Stimulated activated CD4-positive, alpha-beta T cell treated with anti-CD3 and anti-CD28 coated beads, TNF-alpha, amount 100 ng/mL, for 4 hours (primary cell): ENCODE data around the gene TENM4.

ENCODE experiments used
- DNase-seq, 3 experiments: peaks; one replicate each; pipeline ENCODE4 v3.0.0-alpha.2; 2020; ENCODE audit warnings: low read depth in 3 of 3

TENM4 gene

DNA sequence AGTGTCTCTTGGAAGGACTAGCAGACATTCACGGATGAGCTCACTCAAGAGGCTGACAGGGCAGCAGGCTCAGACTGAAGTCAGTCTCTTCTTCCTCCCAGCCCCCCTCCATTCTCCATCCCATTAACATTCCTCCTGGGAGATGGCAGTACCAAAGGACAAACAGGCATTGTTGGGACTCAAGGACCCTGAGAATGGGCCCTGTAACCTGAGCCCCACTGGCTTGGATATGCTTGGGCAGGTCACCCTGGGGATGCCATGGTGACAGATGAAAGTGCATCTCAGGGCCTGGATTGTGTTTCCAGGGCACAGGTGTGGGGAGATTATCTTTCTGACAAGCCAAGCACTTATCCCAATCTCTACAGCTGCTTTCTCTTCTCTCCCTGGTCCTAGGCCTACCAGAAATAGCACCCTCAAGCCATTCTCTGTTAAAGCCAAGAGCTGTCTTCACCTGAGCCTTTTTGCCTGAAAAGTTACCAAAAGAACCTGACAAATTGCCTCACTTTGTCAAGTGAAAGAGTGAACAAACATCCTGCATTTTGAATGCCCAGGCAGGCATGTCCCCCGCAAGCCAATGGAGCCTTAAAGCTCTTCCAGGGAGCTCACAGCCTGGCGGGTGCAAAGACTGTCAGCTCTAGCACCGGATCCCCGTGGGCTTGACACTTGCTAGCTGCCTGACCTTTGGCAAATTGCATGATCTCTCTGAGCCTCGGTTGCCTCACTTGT, 500.2 kb downstream of the TENM4 start:
- no peak for DNase-seq

DNA sequence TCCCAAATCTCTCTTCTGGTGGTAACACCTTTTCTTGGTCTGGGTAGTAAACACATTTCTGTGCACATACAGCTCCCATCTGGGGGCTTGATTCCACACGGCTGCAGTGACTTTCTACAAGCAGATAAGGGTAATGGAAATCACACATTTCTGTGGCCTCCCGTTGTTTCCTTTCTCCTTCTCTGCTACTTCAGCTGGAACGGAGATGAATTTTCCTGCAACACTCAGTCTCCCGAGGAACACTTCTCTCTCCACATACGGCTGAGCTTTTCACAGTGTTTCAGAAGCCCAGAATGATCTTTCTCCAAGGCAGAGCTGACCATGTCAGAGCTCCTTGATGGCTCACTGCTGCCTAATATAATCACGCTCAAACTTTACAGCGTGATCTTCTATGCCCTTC, 501.9 kb downstream of the TENM4 start:
- no peak for DNase-seq

DNA sequence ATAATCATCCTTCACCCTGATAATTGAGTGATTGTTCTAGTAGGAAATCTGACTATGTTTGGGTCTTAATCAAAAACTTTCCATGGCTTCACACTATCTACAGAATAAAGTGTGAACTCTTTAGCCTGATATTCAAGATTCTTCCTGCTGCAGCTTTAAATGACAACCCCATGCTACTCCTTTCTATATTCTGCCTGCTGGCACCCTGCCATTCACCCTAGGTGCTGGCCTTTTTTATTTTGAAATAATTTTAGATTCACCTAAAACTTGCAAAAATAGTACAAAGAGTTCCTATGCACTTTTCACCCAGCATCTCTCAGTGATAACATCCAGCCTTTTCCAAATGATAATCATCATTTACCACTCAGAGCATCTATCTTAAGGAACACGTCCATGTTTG, 502.8 kb downstream of the TENM4 start:
- DNase-seq: no peak

DNA sequence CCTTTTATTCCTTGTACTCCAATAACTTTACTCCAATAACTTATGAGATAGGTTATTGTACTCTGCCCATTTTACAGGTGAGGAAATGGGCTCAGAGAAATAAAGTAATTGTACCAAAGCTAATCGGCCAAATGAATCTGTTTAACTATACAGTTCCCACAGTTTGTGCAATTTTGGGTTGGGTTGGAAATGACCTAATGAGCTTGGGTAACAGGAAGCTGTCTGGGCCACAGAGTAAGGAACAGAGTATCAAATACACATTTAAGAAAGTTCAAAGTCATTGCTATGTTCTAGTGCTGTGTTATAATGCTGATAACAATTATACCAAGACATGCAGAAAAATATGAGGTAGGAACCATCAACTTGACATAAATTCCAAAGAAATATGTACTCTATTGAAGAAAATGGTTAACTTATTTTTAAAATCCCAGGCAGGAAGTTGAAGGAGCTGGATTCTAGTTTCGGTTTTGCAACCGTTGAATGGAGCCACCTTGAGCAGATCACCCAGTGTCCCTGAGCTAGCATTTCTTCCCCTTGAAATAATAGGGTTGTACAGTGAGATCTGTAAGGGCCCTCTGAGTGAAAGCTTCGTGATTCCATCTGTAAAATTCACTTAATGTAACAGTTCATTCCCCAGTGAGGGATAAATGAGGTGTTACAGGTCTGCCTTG, 505.3 kb downstream of the TENM4 start:
- DNase-seq: no peak

DNA sequence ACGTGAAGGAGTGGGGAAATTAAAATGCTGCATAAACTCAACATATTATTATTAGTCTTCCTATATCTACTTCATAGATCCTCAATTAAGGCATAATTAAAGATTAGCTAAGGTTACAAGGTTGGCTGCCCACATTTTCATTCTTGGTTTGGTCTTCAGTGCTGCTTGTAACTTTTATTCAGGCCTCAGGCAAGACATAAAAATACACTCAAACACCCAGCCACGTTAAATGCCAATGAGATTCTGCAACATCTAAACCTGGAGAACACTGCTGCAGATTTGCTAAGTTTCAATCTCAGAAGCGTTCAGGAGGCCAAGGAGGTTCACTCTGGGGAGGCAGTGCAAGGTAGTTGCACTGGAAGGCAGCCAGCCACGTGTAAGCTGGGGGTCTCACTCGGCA, 507.5 kb downstream of the TENM4 start:
- DNase-seq: no peak

DNA sequence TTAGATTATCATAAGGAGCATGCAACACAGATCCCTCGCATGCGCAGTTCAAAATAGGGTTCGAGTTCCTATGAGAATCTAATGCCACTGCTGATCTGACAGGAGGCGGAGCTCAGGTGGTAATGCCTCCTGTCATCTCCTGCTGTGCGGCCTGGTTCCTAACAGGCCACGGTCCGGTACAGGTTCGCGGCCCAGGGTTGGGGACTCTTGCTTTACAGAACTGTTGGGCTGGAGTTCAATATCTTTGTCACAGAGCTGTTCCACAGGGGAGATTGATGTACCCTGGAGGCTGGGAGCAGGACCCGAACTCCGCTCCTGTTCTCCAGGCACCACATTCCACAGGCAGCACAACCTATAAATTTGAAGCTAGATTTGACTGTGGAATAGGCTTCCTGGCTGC, 508.1 kb downstream of the TENM4 start:
- DNase-seq: no peak

DNA sequence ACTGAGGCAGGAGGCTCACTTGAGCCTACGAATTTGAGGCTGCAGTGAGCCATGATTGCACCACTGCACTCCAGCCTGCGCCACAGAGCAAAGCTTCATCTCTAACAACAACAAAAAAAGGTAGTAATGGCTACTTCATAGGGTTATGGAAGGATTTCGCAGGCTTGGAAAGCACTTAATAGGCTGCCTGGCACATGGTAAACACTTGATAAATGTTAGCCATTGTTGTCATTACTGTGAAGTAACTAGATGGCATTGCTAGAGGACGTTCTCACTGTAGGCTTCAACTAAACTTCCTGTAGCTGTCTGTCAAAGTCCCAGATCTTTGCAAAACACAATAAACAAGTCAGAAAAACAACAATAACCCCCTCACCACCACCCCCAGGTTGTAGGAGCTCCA, 508.9 kb downstream of the TENM4 start:
- DNase-seq: no peak

DNA sequence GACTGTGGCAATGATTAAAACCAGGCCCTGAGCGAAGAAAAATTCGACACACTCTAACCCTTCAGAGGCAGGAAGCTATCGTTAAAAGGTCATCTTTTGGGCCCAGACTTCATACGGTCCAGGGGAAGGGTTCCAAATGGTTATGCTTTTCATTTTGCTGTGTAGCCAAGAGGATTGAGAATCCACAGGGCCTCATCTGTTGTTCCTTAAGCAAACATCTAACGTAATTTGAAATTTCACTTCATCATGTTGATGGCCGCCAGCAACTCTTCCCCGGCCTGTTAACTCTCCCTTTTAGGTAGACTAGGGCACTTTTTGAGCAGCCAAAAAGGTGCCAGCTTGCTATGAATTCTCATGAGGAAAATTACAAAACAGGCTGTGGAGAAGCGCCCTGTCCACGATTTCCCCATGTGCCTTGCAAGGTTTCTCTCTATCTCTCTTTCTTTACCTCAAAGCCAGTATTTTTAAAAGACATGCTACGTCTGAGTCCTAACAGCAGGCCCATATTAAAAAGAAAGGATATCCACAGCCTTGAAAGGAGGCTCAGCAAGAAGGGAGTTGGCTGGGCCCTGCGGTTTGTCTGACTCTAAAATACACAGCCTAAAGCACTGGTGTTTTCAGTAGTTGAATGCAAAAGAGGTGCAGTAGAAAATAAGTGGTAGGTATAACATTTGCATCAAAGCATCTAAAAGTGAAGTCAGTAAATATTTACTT, 509.9 kb downstream of the TENM4 start:
- no peak for DNase-seq

DNA sequence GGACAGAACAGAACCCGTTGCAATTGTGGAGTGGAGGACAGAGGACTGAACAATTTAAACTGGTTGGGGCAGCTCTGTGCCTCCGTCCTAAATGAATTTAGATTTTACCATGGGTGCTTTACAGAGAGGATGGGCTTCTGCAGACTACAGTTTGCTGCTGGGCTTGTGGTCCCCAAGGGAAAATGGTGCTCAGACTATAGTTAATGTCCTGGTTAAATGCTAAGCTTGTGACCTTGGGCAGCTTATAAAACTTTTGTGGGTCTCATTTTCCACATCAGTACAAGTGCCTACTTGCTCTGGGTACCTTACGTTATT, 511.0 kb downstream of the TENM4 start:
- no peak for DNase-seq

DNA sequence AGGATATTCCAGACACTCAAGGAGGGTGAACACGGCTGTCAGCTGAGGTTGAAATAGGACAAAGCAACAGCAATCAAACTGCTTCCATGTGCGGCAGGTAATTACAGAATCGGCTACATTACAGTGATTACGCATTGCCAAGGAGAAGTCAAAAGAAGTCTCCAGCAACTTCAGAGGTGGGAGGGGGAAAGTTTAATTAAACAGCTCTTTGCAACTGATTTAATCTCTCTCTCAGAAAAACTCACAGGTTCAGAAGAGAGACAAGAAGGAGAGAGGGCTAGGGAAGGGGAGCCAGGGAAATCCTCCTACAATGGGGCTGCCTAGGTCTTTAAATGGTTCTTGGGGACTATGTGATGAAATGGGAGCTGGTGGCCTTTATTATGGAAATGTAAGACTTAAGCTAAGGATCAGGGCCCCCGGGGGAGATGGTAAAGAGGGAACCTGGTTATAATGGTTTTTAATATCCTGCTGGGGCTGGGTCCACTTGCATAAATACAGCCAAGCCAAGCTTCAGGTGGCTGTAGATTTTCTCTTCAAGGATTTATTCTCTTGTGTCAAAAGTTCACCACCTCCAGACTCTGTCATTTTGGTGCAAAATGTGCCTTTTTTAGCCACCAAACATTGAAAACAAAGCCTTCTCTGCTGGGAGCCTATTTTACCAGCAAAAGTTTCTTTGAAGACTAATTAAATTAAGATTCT, 511.5 kb downstream of the TENM4 start:
- DNase-seq: no peak

DNA sequence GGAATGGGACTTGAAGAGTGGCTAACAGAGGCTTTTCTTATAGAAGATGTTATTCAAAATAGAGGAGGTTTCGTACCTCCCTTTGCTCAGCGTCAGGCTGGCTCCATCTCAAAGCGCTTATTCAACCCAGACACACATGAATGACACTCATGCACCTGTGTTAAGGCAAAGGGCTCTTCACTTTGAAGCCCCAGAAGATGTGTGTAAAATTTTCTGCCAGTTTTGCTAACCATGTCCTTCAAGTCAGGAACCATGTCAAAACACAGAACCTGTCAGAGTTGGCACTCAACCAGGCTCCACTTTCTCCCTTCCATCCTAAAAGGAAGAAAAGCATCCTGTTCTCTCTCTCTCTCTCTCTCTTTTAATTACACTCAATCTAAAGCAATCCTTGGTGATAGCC, 513.3 kb downstream of the TENM4 start:
- no peak for DNase-seq

DNA sequence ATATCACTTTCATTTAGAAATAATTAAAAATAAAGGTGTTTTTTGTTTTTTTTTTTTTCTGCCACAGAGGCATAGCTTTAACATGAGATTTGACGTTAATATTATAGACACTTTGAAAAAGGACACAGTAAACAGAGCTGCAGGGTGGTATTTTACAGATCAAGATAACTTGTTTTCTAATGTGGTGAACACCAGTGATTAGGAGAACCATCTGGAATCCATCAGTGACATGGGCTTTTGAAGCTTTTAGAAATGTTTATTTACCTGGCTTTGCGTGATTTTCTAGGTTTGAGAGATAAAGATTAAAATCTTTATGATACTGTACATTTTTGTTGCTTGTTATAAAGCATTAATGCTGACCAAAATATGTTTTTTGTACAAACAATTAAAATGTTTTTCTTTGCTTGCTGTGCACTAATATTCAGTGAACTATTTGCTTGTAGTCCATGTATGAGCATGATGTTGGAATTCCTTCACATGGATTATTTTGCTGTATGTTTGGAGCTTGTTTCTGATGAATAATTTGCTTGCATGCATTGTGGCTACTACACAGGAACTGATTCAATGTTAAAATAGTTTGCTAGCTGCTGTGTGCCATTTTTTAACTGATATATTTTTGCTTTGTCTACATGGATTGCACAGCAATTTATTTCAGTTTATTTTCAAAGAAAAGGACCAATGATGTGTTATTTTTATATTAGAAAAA, 514.0 kb downstream of the TENM4 start:
- no peak for DNase-seq

DNA sequence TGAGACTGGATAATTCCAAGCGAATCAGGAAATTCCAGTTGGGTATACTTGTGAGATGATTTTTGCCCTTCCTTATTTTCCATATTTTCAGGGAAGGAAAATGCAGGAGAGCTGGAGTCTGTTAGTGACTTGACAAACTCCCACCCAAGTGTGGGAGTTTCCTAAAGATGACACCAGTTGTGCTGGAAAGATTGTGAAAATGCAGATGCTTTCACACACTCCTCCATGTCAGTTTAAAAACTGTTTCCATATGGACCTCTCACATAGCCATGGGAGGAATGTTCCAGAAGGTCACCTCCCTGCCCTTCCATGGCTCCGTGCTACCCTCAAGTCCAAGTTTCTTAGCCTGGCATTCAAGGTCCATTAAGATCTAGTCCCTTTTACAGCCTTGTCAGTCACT, 515.4 kb downstream of the TENM4 start:
- DNase-seq: no peak

DNA sequence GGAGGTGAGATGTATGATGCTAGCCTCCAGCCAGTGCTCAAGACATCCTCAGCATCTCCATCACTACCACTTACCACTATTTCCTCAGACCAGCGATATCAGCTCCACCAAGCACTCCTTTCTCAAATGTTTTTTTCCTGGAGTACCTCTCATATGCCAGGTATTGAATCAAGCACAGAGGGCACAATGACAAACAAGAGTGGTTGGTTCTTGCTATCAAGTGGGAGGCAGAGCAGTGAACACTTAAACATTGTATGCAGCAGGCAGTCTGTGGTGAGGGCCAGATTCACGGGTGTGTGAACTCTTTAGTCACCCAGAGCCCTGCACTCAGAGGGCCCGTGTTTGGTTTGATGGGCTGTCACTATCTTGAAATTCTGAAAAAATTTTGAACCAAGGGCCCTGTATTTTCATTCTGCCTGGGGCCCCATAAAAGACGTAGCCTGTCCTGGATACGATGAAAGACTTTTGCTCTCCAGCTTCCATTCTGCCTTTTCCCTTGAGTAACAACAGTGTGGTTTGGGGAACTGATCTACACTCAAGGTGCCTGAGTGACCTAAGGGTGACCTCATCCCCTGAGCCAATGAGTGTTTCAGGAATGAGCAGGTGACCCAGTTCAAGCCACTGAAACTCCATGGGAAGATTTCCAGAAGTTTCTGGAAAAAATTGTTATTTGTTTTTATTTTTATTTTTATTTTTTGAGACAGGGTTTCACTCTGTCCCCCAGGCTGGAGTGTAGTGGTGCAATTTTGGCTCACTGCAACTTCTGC, 517.8 kb downstream of the TENM4 start:
- DNase-seq: no peak

DNA sequence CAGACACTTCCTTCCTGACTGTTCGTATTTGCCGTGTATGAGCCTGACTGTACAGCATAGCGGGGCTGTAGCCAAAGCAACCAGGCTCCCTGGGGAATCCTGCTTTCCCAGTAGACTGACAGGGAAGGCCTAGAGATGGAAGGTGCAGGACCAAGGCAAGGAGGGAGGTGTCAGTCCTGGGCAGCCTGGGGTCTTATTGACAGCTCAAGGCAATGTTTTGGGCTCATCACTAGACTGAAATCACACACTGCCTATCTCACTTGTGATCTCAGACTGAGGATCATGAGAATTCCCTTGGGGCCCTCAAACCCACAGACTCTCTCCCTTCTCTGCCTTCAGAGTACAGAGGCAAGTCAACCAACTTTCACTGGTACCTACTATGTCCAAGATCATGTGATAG, 519.3 kb downstream of the TENM4 start:
- no peak for DNase-seq

DNA sequence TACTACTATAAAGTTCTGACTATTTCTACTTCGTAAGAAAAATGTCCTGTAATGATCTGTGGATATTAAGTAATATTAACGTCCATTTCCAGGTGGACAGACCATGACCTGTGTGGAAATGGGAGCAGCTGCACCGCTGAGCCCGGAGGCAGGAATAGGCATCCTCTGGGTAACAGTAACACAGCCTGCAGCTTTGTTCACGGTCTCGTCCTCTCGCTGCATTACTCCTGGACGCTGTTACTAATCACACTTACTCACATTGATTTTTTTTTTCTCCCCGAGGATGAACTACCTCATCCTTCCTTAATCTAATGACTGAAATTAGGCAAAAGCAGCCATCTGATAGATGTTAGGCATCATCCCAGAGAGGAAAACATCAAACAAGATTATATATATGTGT, 520.5 kb downstream of the TENM4 start:
- no peak for DNase-seq

DNA sequence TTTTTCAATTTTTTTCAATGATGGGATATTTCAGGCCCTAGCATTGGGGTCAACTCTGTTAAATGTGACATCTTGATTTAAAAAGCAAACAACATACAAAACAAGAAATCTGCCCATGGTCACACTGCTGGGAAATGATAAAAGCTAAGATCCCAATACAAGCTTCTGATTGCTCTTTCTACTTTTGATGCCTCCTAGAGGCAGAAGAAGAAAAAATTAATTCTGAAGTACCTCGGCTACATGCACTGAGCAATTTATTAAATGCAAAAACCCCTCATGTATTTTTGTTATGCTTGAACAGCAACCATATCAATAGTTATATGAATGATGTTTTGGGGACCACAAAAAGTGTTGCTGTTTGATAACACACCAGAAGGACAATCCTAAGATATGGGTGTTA, 524.1 kb downstream of the TENM4 start:
- no peak for DNase-seq

DNA sequence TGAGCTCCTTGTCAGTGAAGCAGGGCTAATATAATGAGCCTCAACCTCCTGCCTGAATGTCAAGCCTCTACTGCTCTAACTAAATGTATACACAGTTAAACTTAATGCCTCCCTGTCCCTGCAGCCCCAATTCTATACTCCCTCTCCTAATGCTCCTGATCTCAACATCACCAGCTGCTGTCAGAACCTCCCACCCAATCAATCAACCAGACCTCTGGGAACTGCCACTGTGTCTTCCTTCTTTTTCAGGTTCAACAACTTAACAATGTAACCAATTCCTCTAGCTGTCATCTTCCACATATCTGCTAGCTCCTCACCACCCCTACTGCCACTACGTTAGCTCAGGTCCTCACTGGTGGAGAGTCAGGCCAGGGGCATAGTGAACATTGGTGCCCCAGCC, 526.3 kb downstream of the TENM4 start:
- no peak for DNase-seq

DNA sequence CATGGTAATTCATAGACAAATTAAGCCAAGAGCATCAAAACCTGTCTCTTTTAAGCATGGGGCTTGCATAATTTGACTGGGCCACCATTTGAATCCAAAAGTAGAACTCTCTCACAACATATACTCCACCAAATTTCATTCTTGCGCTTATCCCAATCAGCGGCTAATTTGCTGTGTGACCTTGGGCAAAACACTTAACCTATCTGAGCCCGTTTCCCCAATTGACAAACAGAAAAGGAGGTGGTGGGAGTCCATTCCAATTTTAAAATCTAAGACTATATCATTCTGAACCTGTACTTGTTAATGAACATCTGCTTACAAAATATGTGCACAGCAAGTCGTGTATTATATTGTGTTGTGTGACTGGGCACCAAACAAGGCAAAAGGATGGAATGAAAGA, 528.1 kb downstream of the TENM4 start:
- no peak for DNase-seq

DNA sequence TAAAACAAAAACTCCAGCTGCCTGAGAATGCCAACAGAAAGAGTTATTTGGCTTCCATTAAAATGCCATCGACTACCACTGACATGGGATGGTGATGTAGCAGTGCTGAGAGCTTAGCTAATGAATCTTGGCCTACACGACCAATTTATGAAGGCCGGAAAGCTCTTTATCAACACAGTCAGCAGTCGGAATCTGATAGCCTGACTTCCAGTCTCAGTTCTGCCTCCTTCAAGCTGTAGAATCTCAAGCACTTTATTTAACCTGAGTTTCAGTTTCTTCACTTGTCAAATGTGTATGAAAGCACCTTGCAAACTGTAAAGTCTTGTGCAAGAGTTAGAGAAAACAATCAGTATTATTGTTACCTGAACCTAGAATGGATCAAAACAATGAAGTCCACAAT, 530.5 kb downstream of the TENM4 start:
- DNase-seq: no peak

DNA sequence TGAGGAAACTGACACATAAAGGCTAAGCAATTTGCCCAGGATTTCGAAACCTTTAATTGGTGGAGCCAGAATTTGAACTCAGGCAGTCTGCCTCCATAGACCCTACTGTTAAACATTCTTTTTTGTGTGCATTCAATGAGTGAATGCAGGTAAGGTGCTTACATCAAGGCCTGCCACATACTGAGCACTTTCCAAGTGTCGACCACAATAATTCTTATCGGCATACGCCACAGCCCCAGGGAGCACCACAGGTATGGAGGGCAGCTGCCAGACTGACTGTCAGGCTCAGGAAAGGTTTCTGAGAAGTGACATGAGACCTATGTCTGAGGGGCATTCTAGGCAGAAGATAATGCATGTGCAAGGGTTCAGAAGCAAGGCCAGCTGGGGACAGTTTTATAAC, 531.4 kb downstream of the TENM4 start:
- no peak for DNase-seq
